Activated T-cell treated with anti-CD3 and anti-CD28 coated beads, Interleukin-2, amount 50 U/mL, for 4 hours (primary cell): ENCODE data around the gene AGER. TPM values are rescaled to one million over a fixed set of nuclear protein-coding genes. Genes with fewer than 3 reads are reported as not detected.

ENCODE experiments used
- ATAC-seq, 2 donors: fragments of 200-7000 bp; cut with Tn5 transposase; one replicate each; pipeline ENCODE4 v1.10.0; 2021
- DNase-seq: peaks from one replicate; pipeline ENCODE4 v3.0.0-alpha.2; 2020
- H3K27me3 Mint-ChIP-seq: one replicate; pipeline ENCODE4 v1.8.0; 2021; ENCODE audit warnings: low read depth, mixed read lengths
- H3K36me3 Mint-ChIP-seq: one replicate; pipeline ENCODE4 v1.8.0; 2022; ENCODE audit warnings: mixed read lengths; ENCODE audit not compliant: insufficient read depth
- H3K4me1 Mint-ChIP-seq: one replicate; pipeline ENCODE4 v1.8.0; 2021; ENCODE audit warnings: low read depth, mixed read lengths
- H3K4me3 Mint-ChIP-seq: one replicate; pipeline ENCODE4 v1.8.0; 2021; ENCODE audit warnings: mild to moderate bottlenecking, moderate library complexity, mixed read lengths
- H3K9me3 Mint-ChIP-seq: one replicate; pipeline ENCODE4 v1.8.0; 2021; ENCODE audit warnings: mixed read lengths
- total RNA-seq, 3 donors: library from RNA; stranded (reverse); gene quantifications; one replicate each; pipeline ENCODE4 v1.2.1, GENCODE V29; 2021

Gene AGER
- total RNA-seq, 3 donors from 2014 or later: 8.9 to 14.7 (median 13.0) TPM

- no peaks in the 10 kb centered on the region for H3K27me3 Mint-ChIP-seq
- H3K4me1 Mint-ChIP-seq: no peaks in the 10 kb centered on the region
- H3K9me3 Mint-ChIP-seq: no peaks in the 10 kb centered on the region
- no peak for ATAC-seq
- no peaks in the 10 kb centered on the region for H3K36me3 Mint-ChIP-seq
- DNase-seq: no peak
- no peak overlapping the region for H3K4me3 Mint-ChIP-seq
These were observed 26.1 kb upstream of the AGER start for GRCh38 chr6:32210191-32210601.

DNA sequence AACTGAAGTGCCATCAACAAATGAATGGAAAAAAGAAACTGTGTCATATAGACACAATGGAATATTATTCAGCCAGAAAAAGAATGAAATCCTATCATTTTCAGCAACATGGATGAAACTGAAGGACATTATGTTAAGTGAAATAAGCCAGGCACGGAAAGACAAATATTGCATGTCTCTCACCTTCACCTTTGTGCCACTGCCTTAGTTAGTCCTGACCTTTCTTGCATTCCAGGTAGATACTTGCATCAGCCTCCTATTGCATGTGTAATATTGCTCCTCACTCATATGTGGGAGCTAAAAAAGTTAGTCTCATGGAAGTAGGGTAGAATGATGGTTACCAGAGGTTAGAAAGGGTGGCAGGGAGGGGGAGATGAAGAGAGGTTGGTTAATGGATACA lies 24.9 kb upstream of the AGER start:
- H3K4me3 Mint-ChIP-seq: no peak overlapping the region
- H3K36me3 Mint-ChIP-seq: no peaks in the 10 kb centered on the region
- peaks cover 5% of the 10 kb centered on the region for H3K27me3 Mint-ChIP-seq
- DNase-seq: no peak
- no peaks in the 10 kb centered on the region for H3K9me3 Mint-ChIP-seq
- no peak for ATAC-seq
- no peaks in the 10 kb centered on the region for H3K4me1 Mint-ChIP-seq

GRCh38 chr6:32204268-32204715 lies 20.2 kb upstream of the AGER start:
- DNase-seq (no peak), ATAC-seq (no peak)
- peaks cover 5% of the 10 kb centered on the region for H3K27me3 Mint-ChIP-seq
- no peak overlapping the region for H3K4me3 Mint-ChIP-seq
- H3K36me3 Mint-ChIP-seq: no peaks in the 10 kb centered on the region
- no peaks in the 10 kb centered on the region for H3K4me1 Mint-ChIP-seq
- no peaks in the 10 kb centered on the region for H3K9me3 Mint-ChIP-seq

DNA sequence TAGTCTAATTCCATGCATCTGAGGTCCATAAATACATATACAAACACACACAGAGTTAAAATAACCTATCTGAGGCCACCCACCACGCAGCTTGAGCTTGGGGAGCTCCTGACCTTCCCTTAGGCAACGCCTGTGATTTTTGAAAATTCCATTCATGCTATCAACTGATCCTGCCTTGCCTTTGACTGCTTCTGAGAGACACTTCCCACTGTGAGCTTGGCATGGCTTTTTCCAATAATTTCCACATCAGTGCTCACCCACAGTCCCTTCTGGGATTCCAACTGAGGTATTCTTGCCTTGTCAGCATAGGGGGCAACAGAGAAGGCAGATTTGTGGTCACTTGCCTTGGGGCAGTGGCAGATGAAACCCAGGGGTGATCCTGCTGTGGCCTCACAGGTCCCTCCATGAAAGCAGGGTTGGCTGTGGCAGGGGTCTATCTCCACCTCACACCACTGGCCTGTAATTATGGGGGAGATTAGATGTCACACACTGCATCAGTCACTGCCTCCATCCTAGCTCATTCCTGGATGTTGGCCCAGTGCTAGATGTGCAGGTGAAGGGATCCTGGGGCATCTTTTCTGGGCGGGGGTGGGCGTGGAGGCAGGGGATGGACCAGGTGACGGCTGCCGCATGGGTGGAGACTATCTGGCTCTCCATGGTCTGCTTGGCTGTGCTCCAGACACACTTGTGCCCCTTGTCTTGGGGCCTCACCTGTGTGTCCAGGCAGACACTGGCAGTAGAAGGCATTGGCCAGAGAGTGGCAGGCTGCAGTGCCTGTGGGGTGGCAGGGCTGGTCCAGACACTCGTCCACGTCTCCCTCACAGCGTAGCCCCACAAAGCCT lies 19.6 kb upstream of the AGER start:
- H3K27me3 Mint-ChIP-seq: peaks cover 5% of the 10 kb centered on the region
- H3K9me3 Mint-ChIP-seq: no peaks in the 10 kb centered on the region
- no peak for ATAC-seq

DNA sequence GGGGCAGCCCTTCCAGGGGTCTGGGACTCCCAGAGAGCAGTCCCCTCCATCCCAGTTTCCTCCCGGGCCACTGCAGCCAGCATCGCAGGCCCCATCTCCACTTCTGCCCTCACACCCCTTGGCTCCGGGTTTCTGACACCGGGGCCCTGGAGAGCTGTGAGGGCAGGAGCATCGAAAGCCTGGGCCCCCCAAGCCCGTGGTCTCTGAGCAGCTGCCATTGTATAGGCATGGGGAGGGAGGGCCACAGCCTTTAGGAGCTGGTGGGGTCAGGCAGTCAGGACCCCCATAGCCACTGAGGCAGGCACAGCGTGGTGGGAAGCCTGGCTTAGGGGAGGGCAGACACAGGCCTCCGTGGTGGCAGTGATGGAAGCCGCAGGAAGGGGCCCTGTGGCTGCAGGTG lies 18.1 kb upstream of the AGER start:
- Mint-ChIP-seq H3K4me3 (no peak overlapping the region), H3K4me1 (no peaks in the 10 kb centered on the region), H3K36me3 (no peaks in the 10 kb centered on the region), H3K9me3 (no peaks in the 10 kb centered on the region), H3K27me3 (peaks cover 5% of the 10 kb centered on the region)
- DNase-seq (no peak), ATAC-seq (no peak)

More for the DNA sequence above, 19.6 kb upstream of the AGER start:
- no peak for DNase-seq
- Mint-ChIP-seq H3K4me1 (no peaks in the 10 kb centered on the region), H3K36me3 (no peaks in the 10 kb centered on the region), H3K4me3 (no peak overlapping the region)

GRCh38 chr6:32200711-32201475 lies 16.8 kb upstream of the AGER start:
- peaks cover 5% of the 10 kb centered on the region for H3K27me3 Mint-ChIP-seq
- peaks cover 8% of the 10 kb centered on the region for H3K4me1 Mint-ChIP-seq
- no peaks in the 10 kb centered on the region for H3K36me3 Mint-ChIP-seq
- no peaks in the 10 kb centered on the region for H3K9me3 Mint-ChIP-seq
- ATAC-seq (no peak), DNase-seq (no peak)
- H3K4me3 Mint-ChIP-seq: no peak overlapping the region

GRCh38 chr6:32198866-32199265 lies 14.8 kb upstream of the AGER start:
- Mint-ChIP-seq H3K4me3 (no peak overlapping the region), H3K4me1 (peaks cover 25% of the 10 kb centered on the region), H3K36me3 (no peaks in the 10 kb centered on the region), H3K9me3 (no peaks in the 10 kb centered on the region), H3K27me3 (no peaks in the 10 kb centered on the region)
- ATAC-seq (no peak), DNase-seq (no peak)

DNA sequence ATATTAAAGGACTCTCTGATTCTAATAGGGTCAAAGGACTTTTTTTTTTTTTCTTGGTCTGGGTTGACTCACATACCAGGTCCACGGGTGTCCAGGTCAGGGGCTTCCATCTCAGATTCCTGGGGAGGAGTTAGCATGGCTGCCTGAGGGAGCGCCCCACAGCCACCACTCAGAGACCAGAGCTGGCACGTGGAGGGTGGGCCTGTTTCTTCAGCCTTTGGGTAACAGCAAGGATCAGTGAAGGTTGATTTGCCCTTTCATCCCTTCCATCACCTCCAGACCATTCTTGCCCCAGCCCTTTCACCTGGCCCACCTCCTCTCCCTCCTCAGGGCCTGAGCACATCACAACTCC lies 14.3 kb upstream of the AGER start:
- peaks cover 30% of the 10 kb centered on the region for H3K4me1 Mint-ChIP-seq
- H3K27me3 Mint-ChIP-seq: no peaks in the 10 kb centered on the region
- no peak for ATAC-seq
- DNase-seq: no peak
- H3K9me3 Mint-ChIP-seq: no peaks in the 10 kb centered on the region
- no peak overlapping the region for H3K4me3 Mint-ChIP-seq
- no peaks in the 10 kb centered on the region for H3K36me3 Mint-ChIP-seq

GRCh38 chr6:32196682-32197616 lies 12.9 kb upstream of the AGER start:
- DNase-seq (no peak), ATAC-seq (no peak)
- peak overlapping the region; percentile 95 for H3K4me3 Mint-ChIP-seq
- no peaks in the 10 kb centered on the region for H3K36me3 Mint-ChIP-seq
- H3K27me3 Mint-ChIP-seq: no peaks in the 10 kb centered on the region
- peaks cover 38% of the 10 kb centered on the region for H3K4me1 Mint-ChIP-seq
- H3K9me3 Mint-ChIP-seq: no peaks in the 10 kb centered on the region

DNA sequence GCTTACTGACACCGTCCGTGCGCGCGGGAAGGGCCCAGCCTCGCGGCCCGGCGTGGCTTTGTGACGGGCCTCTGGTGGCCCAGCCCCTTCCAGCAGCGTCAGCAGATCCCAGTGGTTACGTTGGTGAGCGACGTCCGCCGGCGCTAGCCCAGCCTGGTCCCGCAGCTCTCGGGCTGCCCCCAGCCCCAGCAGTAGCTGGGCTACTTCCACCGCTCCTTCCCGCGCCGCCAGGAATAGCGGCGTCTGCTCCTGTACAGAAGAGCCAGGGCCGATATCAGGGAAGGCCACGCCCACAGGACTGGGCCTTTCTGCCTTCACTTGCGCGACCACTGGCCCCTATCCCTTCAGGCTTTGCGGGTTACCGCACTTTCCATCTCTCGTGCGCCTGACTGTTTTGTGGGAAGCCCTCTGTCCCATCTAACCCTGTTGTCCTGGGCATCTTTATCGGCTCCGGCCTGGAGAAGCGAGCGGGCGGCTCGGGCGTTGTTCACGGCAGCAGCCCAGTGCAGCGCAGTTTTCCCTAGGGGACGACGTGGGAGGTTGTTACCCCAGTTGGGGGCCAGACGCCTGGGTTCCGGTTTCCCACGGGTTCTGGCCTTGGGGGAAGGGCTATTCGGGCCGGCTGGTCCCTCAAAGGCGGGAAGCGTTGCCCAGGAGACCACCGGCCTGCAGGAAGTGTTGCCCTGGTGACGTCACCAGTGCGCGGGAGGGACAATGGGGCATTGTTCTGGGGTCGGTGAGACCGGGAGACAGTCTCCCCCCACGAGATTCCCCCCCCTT lies 12.0 kb upstream of the AGER start:
- DNase-seq (peak; percentile 36), ATAC-seq (peak; percentile 0 to 86)
- Mint-ChIP-seq H3K4me3 (peak overlapping the region; percentile 95), H3K27me3 (no peaks in the 10 kb centered on the region), H3K4me1 (peaks cover 45% of the 10 kb centered on the region), H3K9me3 (no peaks in the 10 kb centered on the region), H3K36me3 (no peaks in the 10 kb centered on the region)

DNA sequence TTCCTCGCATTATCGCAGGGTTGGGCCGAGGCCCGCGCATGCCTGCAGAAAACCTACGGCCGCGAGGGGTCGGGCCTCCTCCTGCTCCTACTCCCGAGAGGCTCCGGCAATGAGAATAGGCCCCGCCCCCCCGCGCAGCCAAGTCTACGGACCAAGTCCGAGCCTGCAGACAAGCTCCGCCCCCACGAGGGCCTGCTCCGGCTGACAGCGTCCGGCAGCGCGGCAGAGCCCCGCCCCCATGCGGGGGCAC lies 11.5 kb upstream of the AGER start:
- Mint-ChIP-seq H3K4me3 (peak overlapping the region; percentile 95), H3K9me3 (no peaks in the 10 kb centered on the region), H3K27me3 (no peaks in the 10 kb centered on the region), H3K36me3 (no peaks in the 10 kb centered on the region), H3K4me1 (peaks cover 47% of the 10 kb centered on the region)
- ATAC-seq (peak; percentile 90 to 91), DNase-seq (peak; percentile 99)

DNA sequence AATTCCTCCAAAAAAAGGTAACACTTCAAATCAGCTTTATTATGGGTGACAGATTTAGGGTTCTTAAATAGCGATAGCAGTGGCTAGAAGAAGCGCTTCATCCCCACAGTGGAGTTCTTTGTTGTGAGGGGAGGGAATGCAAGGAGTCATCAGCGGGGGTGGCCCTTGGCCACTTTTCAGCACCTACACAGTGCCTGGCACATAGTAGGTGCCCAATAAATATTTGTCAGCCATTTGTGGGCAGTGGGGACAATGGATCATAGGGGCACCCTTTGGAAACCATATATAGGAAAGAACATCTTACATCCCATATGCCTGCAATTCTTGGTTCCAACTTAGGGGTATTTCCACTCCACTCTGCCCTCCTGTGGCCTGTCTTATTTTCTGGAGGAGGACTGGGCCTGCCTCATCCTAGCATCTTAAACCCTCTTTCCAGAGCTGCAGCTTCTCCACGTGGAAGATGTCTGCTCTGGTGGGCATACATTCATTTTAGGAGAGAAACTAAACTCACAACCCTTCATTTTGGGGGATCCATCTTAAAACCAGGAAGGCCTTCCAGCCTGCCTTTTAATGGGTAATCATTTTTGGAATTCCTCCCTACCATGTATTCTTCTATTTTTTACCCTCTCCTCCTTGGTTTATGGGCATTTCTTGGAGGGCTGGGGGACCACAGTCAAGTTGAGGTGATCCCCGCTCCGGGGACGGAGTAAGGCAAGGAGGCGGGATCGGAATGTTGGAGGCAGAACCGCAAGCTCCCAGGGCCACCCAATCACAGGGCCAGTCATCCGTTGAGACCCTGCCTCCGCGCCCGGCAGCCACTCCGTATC lies 11.0 kb upstream of the AGER start:
- H3K36me3 Mint-ChIP-seq: no peaks in the 10 kb centered on the region
- peak overlapping the region; percentile 95 for H3K4me3 Mint-ChIP-seq
- H3K4me1 Mint-ChIP-seq: peaks cover 47% of the 10 kb centered on the region
- DNase-seq (no peak), ATAC-seq (no peak)
- no peaks in the 10 kb centered on the region for H3K9me3 Mint-ChIP-seq
- no peaks in the 10 kb centered on the region for H3K27me3 Mint-ChIP-seq

GRCh38 chr6:32194388-32194787 lies 10.3 kb upstream of the AGER start:
- no peaks in the 10 kb centered on the region for H3K36me3 Mint-ChIP-seq
- H3K27me3 Mint-ChIP-seq: no peaks in the 10 kb centered on the region
- H3K9me3 Mint-ChIP-seq: no peaks in the 10 kb centered on the region
- ATAC-seq (no peak), DNase-seq (no peak)
- peak overlapping the region; percentile 95 for H3K4me3 Mint-ChIP-seq
- peaks cover 47% of the 10 kb centered on the region for H3K4me1 Mint-ChIP-seq
